Islet precursor cell (in vitro differentiated cells): ENCODE results near the gene LZTR1.
A peak's percentile ranks its signal among the peaks of the same experiment; 100 is the strongest.

Experiments used
- DNase-seq: peaks from one replicate; pipeline ENCODE4 v3.0.0-alpha.2; 2018

LZTR1 gene

GRCh38 chr22:20966883-20967696 lies 15.0 kb upstream of the LZTR1 start, which contains the start of gene AIFM3:
Gene AIFM3 (plus strand): TSS chr22:20967255. CDS start chr22:20967945, 690 bp downstream.
- DNase-seq = no peak

- DNase-seq = no peak
Observed at GRCh38 chr22:20967697-20968211, 14.3 kb upstream of the LZTR1 start.

GRCh38 chr22:20968281-20968977 lies 13.7 kb upstream of the LZTR1 start:
- DNase-seq = no peak

- DNase-seq = no peak
Observed at GRCh38 chr22:20970939-20971657, 11.0 kb upstream of the LZTR1 start.

GRCh38 chr22:20972014-20972694 lies 9.9 kb upstream of the LZTR1 start:
- DNase-seq = peak; percentile 77

- DNase-seq = no peak
Observed at GRCh38 chr22:20972933-20973577, 9.0 kb upstream of the LZTR1 start.

GRCh38 chr22:20973634-20974286 lies 8.3 kb upstream of the LZTR1 start:
- DNase-seq = no peak

GRCh38 chr22:20974336-20974955 lies 7.7 kb upstream of the LZTR1 start:
- no peak for DNase-seq

GRCh38 chr22:20975541-20976290 lies 6.4 kb upstream of the LZTR1 start:
- no peak for DNase-seq

GRCh38 chr22:20976291-20976877 lies 5.7 kb upstream of the LZTR1 start:
- DNase-seq = no peak

- no peak for DNase-seq
Observed at GRCh38 chr22:20977019-20977418, 5.1 kb upstream of the LZTR1 start.

- no peak for DNase-seq
Observed at GRCh38 chr22:20977516-20978170, 4.5 kb upstream of the LZTR1 start.

- no peak for DNase-seq
Observed at GRCh38 chr22:20978419-20978818, 3.7 kb upstream of the LZTR1 start.

- peak; percentile 92 for DNase-seq
Observed at GRCh38 chr22:20979243-20979809, 2.8 kb upstream of the LZTR1 start.

- no peak for DNase-seq
Observed at GRCh38 chr22:20979940-20980453, 2.1 kb upstream of the LZTR1 start.

- no peak for DNase-seq
Observed at GRCh38 chr22:20980523-20980922, 1.6 kb upstream of the LZTR1 start.

- no peak for DNase-seq
Observed at GRCh38 chr22:20980938-20981722, 967 bp upstream of the LZTR1 start.

GRCh38 chr22:20982563-20982882 lies 426 bp downstream of the LZTR1 start:
- no peak for DNase-seq
